Liver (tissue), 9 donors: Measurements from ENCODE around the gene GREB1. TPM values are rescaled to one million over a fixed set of nuclear protein-coding genes. Genes with fewer than 3 reads are reported as not detected.

Experiments
- DNase-seq: peaks from one replicate; pipeline ENCODE4 v3.0.0-alpha.2; 2017; ENCODE audit warnings: low spot score
- H3K27ac ChIP-seq, 2 donors: one replicate each; pipeline ENCODE4 v1.7.0; 2013; ENCODE audit warnings: inconsistent platforms in 2 of 2, low read length in 2 of 2, control low read depth in 1 of 2, low read depth in 1 of 2, mild to moderate bottlenecking in 1 of 2
- H3K27me3 ChIP-seq, 4 donors: one replicate each; pipeline versions ENCODE4 v1.6.1 to v1.7.0; 2013; ENCODE audit warnings: low read length in 3 of 4, inconsistent platforms in 1 of 4, mild to moderate bottlenecking in 1 of 4, moderate library complexity in 1 of 4; ENCODE audit not compliant: control insufficient read depth in 4 of 4, insufficient read depth in 4 of 4
- H3K36me3 ChIP-seq, 4 donors: one replicate each; pipeline versions ENCODE4 v1.6.1 to v1.7.0; 2013; ENCODE audit warnings: low read length in 3 of 4, mild to moderate bottlenecking in 3 of 4, low read depth in 1 of 4, moderate library complexity in 1 of 4; ENCODE audit not compliant: control insufficient read depth in 4 of 4, insufficient read depth in 3 of 4
- H3K4me1 ChIP-seq, 4 donors: one replicate each; pipeline versions ENCODE4 v1.6.1 to v1.7.0; 2013; ENCODE audit warnings: low read length in 3 of 4, mild to moderate bottlenecking in 3 of 4, moderate library complexity in 1 of 4; ENCODE audit not compliant: control insufficient read depth in 4 of 4, insufficient read depth in 4 of 4
- H3K4me3 ChIP-seq, 3 donors: one replicate each; pipeline versions ENCODE4 v1.6.1 to v1.7.0; 2013; ENCODE audit warnings: low read length in 3 of 3, control low read depth in 1 of 3, low read depth in 1 of 3, mild to moderate bottlenecking in 1 of 3
- H3K9ac ChIP-seq, 2 donors: one replicate each; pipeline ENCODE4 v1.7.0; 2013; ENCODE audit warnings: low read length in 2 of 2, mild to moderate bottlenecking in 2 of 2, moderate library complexity in 2 of 2, control low read depth in 1 of 2, low read depth in 1 of 2
- H3K9me3 ChIP-seq, 4 donors: one replicate each; pipeline versions ENCODE4 v1.6.1 to v1.7.0; 2013; ENCODE audit warnings: low read length in 3 of 4; ENCODE audit not compliant: control insufficient read depth in 4 of 4
- EGR1 ChIP-seq, 2 donors: IDR thresholded peaks; 2 replicates each; pipeline ENCODE4 v1.6.1; 2016 to 2018; ENCODE audit warnings: antibody characterized with exemption in 2 of 2, low read depth in 2 of 2
- FOXA1 ChIP-seq: IDR thresholded peaks from 2 replicates; pipeline ENCODE4 v1.6.1; 2016; ENCODE audit warnings: antibody characterized with exemption
- FOXA2 ChIP-seq: IDR thresholded peaks from 2 replicates; pipeline ENCODE4 v1.6.1; 2016; ENCODE audit warnings: antibody characterized with exemption
- GABPA ChIP-seq, 2 donors: IDR thresholded peaks in 1 of 2; conservative IDR thresholded peaks in 1 of 2; 2 replicates each; pipeline ENCODE4 v1.6.1; 2016; ENCODE audit warnings: antibody characterized with exemption in 2 of 2, mild to moderate bottlenecking in 1 of 2, moderate library complexity in 1 of 2
- HNF4A ChIP-seq, 2 donors: conservative IDR thresholded peaks; 2 replicates each; pipeline ENCODE4 v1.6.1; 2016; ENCODE audit warnings: antibody characterized with exemption in 2 of 2, mild to moderate bottlenecking in 2 of 2
- HNF4G ChIP-seq: IDR thresholded peaks from 2 replicates; pipeline ENCODE4 v1.6.1; 2016; ENCODE audit warnings: antibody characterized with exemption
- JUND ChIP-seq, 2 donors: IDR thresholded peaks; 2 replicates each; pipeline ENCODE4 v1.6.1; 2016; ENCODE audit warnings: antibody characterized with exemption in 2 of 2
- NR2F2 ChIP-seq: IDR thresholded peaks from 2 replicates; pipeline ENCODE4 v1.6.1; 2016; ENCODE audit warnings: antibody characterized with exemption
- RAD21 ChIP-seq, 2 donors: IDR thresholded peaks; 2 replicates each; pipeline ENCODE4 v1.6.1; 2016; ENCODE audit warnings: antibody characterized with exemption in 2 of 2, mild to moderate bottlenecking in 2 of 2
- RXRA ChIP-seq, 2 donors: IDR thresholded peaks; 2 replicates each; pipeline ENCODE4 v1.6.1; 2017 to 2018; ENCODE audit warnings: antibody characterized with exemption in 2 of 2, mild to moderate bottlenecking in 1 of 2
- SP1 ChIP-seq: IDR thresholded peaks from 2 replicates; pipeline ENCODE4 v1.6.1; 2018; ENCODE audit warnings: antibody characterized with exemption, mild to moderate bottlenecking
- TAF1 ChIP-seq: conservative IDR thresholded peaks from 2 replicates; pipeline ENCODE4 v1.6.1; 2016; ENCODE audit warnings: antibody characterized with exemption, mild to moderate bottlenecking
- YY1 ChIP-seq: IDR thresholded peaks from 2 replicates; pipeline ENCODE4 v1.6.1; 2016; ENCODE audit warnings: antibody characterized with exemption, mild to moderate bottlenecking
- WGBS: extraction: QIAGEN DNeasy Blood & Tissue Kit; methylation state at CpG from one replicate; pipeline ENCODE4 v1.1.7; 2013; 5-methylcytosine and 5-hydroxymethylcytosine counted together
- polyA plus RNA-seq, 2 donors: library from polyadenylated mRNA; stranded (reverse) in 1 of 2; unstranded in 1 of 2; fragments of 200-250 nt in 1 of 2; fragments of >200 nt in 1 of 2; fragmentation: Nextera tagmentation in 1 of 2; extraction: Ambion mirVana in 1 of 2; gene quantifications; one replicate each; pipeline versions ENCODE4 v1.2.1 to v1.2.3, GENCODE V29; 2013 to 2015
- total RNA-seq, 2 donors: library from RNA; depleted of rRNA; stranded (reverse); fragments of >200 nt; gene quantifications; one replicate each; pipeline ENCODE4 v1.2.3, GENCODE V29; 2014
- TF ChIP-seq, protein P1 (sequence below): IDR thresholded peaks from 2 replicates; pipeline ENCODE4 v1.6.1; 2016; ENCODE audit warnings: antibody characterized with exemption
- TF ChIP-seq, protein P2 (sequence below): fragments of 150-350 bp; IDR thresholded peaks from 2 replicates; pipeline ENCODE4 v1.5.1; 2017; ENCODE audit warnings: improper control_type of control experiment, low read depth, low read length; ENCODE audit not compliant: missing input control
- TF ChIP-seq, protein P3 (sequence below): IDR thresholded peaks from 2 replicates; pipeline ENCODE4 v1.6.1; 2016; ENCODE audit warnings: antibody characterized with exemption
- TF ChIP-seq, protein P4 (sequence below): IDR thresholded peaks from 2 replicates; pipeline ENCODE4 v1.6.1; 2016; ENCODE audit warnings: antibody characterized with exemption
- TF ChIP-seq, protein P5 (sequence below): IDR thresholded peaks from 2 replicates; pipeline ENCODE4 v1.6.1; 2016; ENCODE audit warnings: antibody characterized with exemption, mild to moderate bottlenecking
- donor health status: healthy.
- donor health status: healthy.
- donor health status: healthy.
- donor health status: healthy.
- donor health status: healthy.

Gene GREB1
- total and polyA plus RNA-seq, 4 donors = 1.0 to 6.3 (median 3.6) TPM

DNA sequence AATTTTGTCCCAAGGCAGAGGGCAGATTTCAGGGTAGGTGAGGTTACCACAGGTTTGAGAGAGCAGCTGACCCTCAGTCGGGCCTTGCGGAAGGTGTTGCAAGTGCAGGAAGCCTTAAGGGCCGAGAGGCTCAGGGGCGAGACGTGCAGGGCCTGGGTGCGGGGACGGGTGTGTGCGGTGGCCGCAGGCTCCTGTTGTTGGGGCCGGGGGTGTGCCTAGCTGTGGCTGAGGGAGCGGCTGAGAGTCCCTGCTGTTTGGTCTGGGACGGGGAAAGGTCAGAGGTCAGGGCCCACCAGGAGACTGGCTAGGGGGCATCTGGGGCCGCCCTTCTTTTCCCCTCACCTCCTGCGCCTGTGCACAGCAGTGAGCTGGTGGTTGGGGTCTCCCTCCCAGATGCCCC lies 83.7 kb downstream of the GREB1 start:
- H3K27ac ChIP-seq = no peak overlapping the region
- peaks cover 0 to 11% (median under 1%) of the 10 kb centered on the region in 4 donors for H3K36me3 ChIP-seq
- H3K4me1 ChIP-seq = no peaks in the 10 kb centered on the region
- TF ChIP-seq, protein P1, sequence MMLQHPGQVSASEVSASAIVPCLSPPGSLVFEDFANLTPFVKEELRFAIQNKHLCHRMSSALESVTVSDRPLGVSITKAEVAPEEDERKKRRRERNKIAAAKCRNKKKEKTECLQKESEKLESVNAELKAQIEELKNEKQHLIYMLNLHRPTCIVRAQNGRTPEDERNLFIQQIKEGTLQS = no peak
- TF ChIP-seq GABPA (IDR thresholded peaks at IDR 0.05 in 1 of 2, conservative IDR thresholded peaks at IDR 0.05 in 1 of 2) = no peak
- no peak for TF ChIP-seq RXRA (IDR thresholded peaks at IDR 0.05)
- no peak for TF ChIP-seq FOXA2
- TF ChIP-seq, protein P2, sequence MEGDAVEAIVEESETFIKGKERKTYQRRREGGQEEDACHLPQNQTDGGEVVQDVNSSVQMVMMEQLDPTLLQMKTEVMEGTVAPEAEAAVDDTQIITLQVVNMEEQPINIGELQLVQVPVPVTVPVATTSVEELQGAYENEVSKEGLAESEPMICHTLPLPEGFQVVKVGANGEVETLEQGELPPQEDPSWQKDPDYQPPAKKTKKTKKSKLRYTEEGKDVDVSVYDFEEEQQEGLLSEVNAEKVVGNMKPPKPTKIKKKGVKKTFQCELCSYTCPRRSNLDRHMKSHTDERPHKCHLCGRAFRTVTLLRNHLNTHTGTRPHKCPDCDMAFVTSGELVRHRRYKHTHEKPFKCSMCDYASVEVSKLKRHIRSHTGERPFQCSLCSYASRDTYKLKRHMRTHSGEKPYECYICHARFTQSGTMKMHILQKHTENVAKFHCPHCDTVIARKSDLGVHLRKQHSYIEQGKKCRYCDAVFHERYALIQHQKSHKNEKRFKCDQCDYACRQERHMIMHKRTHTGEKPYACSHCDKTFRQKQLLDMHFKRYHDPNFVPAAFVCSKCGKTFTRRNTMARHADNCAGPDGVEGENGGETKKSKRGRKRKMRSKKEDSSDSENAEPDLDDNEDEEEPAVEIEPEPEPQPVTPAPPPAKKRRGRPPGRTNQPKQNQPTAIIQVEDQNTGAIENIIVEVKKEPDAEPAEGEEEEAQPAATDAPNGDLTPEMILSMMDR = no peak
- TF ChIP-seq, protein P3, sequence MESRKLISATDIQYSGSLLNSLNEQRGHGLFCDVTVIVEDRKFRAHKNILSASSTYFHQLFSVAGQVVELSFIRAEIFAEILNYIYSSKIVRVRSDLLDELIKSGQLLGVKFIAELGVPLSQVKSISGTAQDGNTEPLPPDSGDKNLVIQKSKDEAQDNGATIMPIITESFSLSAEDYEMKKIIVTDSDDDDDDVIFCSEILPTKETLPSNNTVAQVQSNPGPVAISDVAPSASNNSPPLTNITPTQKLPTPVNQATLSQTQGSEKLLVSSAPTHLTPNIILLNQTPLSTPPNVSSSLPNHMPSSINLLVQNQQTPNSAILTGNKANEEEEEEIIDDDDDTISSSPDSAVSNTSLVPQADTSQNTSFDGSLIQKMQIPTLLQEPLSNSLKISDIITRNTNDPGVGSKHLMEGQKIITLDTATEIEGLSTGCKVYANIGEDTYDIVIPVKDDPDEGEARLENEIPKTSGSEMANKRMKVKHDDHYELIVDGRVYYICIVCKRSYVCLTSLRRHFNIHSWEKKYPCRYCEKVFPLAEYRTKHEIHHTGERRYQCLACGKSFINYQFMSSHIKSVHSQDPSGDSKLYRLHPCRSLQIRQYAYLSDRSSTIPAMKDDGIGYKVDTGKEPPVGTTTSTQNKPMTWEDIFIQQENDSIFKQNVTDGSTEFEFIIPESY = no peak
- no peak for TF ChIP-seq NR2F2
- no peak for TF ChIP-seq EGR1 (IDR thresholded peaks at IDR 0.05; ENCODE audit: low read depth in 2 of 2)
- no peak for TF ChIP-seq YY1
- TF ChIP-seq SP1 = no peak
- TF ChIP-seq, protein P4, sequence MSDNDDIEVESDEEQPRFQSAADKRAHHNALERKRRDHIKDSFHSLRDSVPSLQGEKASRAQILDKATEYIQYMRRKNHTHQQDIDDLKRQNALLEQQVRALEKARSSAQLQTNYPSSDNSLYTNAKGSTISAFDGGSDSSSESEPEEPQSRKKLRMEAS = no peak
- TF ChIP-seq JUND (IDR thresholded peaks at IDR 0.05) = no peak
- TF ChIP-seq FOXA1 = no peak
- TF ChIP-seq HNF4A (conservative IDR thresholded peaks at IDR 0.05) = no peak
- no peak for TF ChIP-seq HNF4G
- TF ChIP-seq, protein P5, sequence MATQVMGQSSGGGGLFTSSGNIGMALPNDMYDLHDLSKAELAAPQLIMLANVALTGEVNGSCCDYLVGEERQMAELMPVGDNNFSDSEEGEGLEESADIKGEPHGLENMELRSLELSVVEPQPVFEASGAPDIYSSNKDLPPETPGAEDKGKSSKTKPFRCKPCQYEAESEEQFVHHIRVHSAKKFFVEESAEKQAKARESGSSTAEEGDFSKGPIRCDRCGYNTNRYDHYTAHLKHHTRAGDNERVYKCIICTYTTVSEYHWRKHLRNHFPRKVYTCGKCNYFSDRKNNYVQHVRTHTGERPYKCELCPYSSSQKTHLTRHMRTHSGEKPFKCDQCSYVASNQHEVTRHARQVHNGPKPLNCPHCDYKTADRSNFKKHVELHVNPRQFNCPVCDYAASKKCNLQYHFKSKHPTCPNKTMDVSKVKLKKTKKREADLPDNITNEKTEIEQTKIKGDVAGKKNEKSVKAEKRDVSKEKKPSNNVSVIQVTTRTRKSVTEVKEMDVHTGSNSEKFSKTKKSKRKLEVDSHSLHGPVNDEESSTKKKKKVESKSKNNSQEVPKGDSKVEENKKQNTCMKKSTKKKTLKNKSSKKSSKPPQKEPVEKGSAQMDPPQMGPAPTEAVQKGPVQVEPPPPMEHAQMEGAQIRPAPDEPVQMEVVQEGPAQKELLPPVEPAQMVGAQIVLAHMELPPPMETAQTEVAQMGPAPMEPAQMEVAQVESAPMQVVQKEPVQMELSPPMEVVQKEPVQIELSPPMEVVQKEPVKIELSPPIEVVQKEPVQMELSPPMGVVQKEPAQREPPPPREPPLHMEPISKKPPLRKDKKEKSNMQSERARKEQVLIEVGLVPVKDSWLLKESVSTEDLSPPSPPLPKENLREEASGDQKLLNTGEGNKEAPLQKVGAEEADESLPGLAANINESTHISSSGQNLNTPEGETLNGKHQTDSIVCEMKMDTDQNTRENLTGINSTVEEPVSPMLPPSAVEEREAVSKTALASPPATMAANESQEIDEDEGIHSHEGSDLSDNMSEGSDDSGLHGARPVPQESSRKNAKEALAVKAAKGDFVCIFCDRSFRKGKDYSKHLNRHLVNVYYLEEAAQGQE = no peak
- TF ChIP-seq RAD21 (IDR thresholded peaks at IDR 0.05) = no peak
- TF ChIP-seq TAF1 = no peak
- H3K27me3 ChIP-seq = no peaks in the 10 kb centered on the region
- no peak for DNase-seq
- H3K9me3 ChIP-seq = no peaks in the 10 kb centered on the region
- 95% methylated on average over 14 of the region's 14 CpGs for WGBS
- H3K4me3 ChIP-seq = no peak overlapping the region
- no peak overlapping the region for H3K9ac ChIP-seq
